Measurements from ENCODE around the gene ISOC2. TPM values are rescaled to one million over a fixed set of nuclear protein-coding genes. Genes with fewer than 3 reads are reported as not detected.

The ISOC2 gene
- total and polyA plus RNA-seq, 9 of the 15 experiments (the other 6 are each of a cell fraction or from before 2014, with no cell fraction given), result 1.2 to 229 (median 58.3) TPM

DNA sequence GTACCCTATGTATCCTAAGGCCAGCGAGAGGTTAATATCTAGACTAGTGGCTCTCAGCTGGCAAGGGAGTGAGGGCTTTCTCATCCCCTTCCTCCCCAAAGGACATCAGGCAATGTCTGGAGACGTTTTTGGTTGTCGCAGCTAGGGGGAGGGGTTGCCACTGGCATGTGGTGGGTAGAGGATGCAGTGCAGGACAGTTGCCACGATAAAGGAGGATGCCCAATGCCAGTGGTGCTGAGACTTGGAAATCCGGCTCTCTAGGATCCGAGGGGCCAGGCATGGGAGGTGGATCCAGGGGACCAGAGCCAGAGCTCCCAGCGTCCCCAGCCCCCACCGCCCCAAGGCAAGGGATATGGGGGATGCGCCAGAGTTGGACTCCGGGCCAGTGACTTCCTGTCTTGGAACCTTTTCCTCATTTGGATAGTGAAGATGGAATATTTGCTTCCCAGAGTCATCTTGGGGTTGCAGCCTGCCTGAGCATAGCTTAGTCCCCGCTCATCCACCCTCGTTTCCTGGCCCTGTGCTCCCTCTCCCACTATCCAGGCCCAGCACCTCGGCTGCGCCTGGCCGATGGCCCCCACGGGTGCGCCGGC lies 31.7 kb upstream of the ISOC2 start:
- no peak overlapping the region; a peak in 1 of 4 replicates for H3K9ac ChIP-seq (ENCODE audit: insufficient read depth in 1 of 2, low read depth in 2 of 2, low read length in 2 of 2)
- DNase-seq (ENCODE audit: extremely low read depth in 1 of 4, low spot score in 3 of 4) (no peak), ATAC-seq (no peak), FAIRE-seq (no peak)
- no peaks in the 10 kb centered on the region for H3K9me3 ChIP-seq (replicated peaks; ENCODE audit: control insufficient read depth, insufficient read depth, low read depth, low read length)
- in situ Hi-C loops (cut with MboI), result no loop called here
- no peaks in the 10 kb centered on the region for H4K20me1 ChIP-seq (replicated peaks; ENCODE audit: control insufficient read depth, insufficient read depth, low read length)
- no peak overlapping the region for H3K27ac ChIP-seq (ENCODE audit: extremely low read depth, low read depth, low read length)
- H3K4me3 ChIP-seq, result no peak overlapping the region
- peaks cover 12 to 59% of the 10 kb centered on the region in 2 experiments for H3K4me1 ChIP-seq (replicated peaks in 1 of 2; ENCODE audit: control insufficient read depth in 2 of 2, insufficient read depth in 2 of 2, low read length in 2 of 2)
- POLR2A ChIA-PET, result interaction anchor here (0.6 to 2.8 kb wide), 3 partner anchors 8 to 161 kb away, joined by 3 to 12 read pairs (median 5); partner anchors contain the start of gene NAT14
- H3K36me3 ChIP-seq (ENCODE audit: control insufficient read depth, insufficient read depth, low read length), result no peaks in the 10 kb centered on the region
- CTCF ChIA-PET (ENCODE audit: low intra/inter-chr PET ratio), result no interaction called here
- no peaks in the 10 kb centered on the region for H3K79me2 ChIP-seq (ENCODE audit: control insufficient read depth, insufficient read depth, low read length)
- no peak overlapping the region for H2AFZ ChIP-seq (ENCODE audit: low read depth, low read length)
- H3K27me3 ChIP-seq (ENCODE audit: control insufficient read depth in 2 of 2, insufficient read depth in 2 of 2, low read length in 2 of 2), result peaks cover 0 to 4% of the 10 kb centered on the region in 2 experiments; a peak in 1 of 5 replicates
- intact Hi-C loops (cut with micrococcal nuclease), result no loop called here
- no peak for TF ChIP-seq ZNF124 (CRISPR knock-in tag; IDR thresholded peaks at IDR 0.05)
- peak; percentile 75 for TF ChIP-seq ZNF263 (CRISPR knock-in tag; IDR thresholded peaks at IDR 0.05; ENCODE audit: borderline replicate concordance)
- WGBS (ENCODE audit: insufficient coverage, low coverage, missing lambda C conversion rate), result 43% methylated on average over 16 of the region's 18 CpGs
- no TSS peak for BruUV-seq (replicated peaks)
- H3K4me2 ChIP-seq (ENCODE audit: insufficient read depth, low read length), result no peak overlapping the region
- H3K9me1 ChIP-seq (ENCODE audit: control insufficient read depth, insufficient read depth, low read length), result no peaks in the 10 kb centered on the region

- Histone ChIP-seq H3K9me1 (ENCODE audit: control insufficient read depth, insufficient read depth, low read length) (no peaks in the 10 kb centered on the region), H3K79me2 (ENCODE audit: control insufficient read depth, insufficient read depth, low read length) (no peaks in the 10 kb centered on the region), H3K4me3 (no peak overlapping the region), H3K9me3 (replicated peaks; ENCODE audit: control insufficient read depth, insufficient read depth, low read depth, low read length) (no peaks in the 10 kb centered on the region), H4K20me1 (replicated peaks; ENCODE audit: control insufficient read depth, insufficient read depth, low read length) (no peaks in the 10 kb centered on the region), H3K4me1 (replicated peaks in 1 of 2; ENCODE audit: control insufficient read depth in 2 of 2, insufficient read depth in 2 of 2, low read length in 2 of 2) (peaks cover 18 to 62% of the 10 kb centered on the region in 2 experiments), H2AFZ (ENCODE audit: low read depth, low read length) (no peak overlapping the region), H3K27me3 (ENCODE audit: control insufficient read depth in 2 of 2, insufficient read depth in 2 of 2, low read length in 2 of 2) (peaks cover 0 to 4% of the 10 kb centered on the region in 2 experiments; a peak in 1 of 5 replicates), H3K4me2 (ENCODE audit: insufficient read depth, low read length) (no peak overlapping the region), H3K36me3 (ENCODE audit: control insufficient read depth, insufficient read depth, low read length) (no peaks in the 10 kb centered on the region), H3K27ac (ENCODE audit: extremely low read depth, low read depth, low read length) (no peak overlapping the region), H3K9ac (ENCODE audit: insufficient read depth in 1 of 2, low read depth in 2 of 2, low read length in 2 of 2) (peak overlapping the region in 1 of 2 experiments; percentile 64; a peak in 1 of 4 replicates)
- CTCF ChIA-PET (ENCODE audit: low intra/inter-chr PET ratio), result no interaction called here
- in situ Hi-C loops (cut with MboI), result no loop called here
- no peak for DNase-seq (ENCODE audit: extremely low read depth in 1 of 4, low spot score in 3 of 4)
- BruUV-seq (replicated peaks), result no TSS peak
- no peak for TF ChIP-seq MITF (IDR thresholded peaks at IDR 0.05)
- TF ChIP-seq ZNF121 (CRISPR knock-in tag; conservative IDR thresholded peaks at IDR 0.05), result peak; percentile 53; the same call in 1 of the 2 replicates
- no peak for TF ChIP-seq HDAC2 (IDR thresholded peaks at IDR 0.05)
- no peak for TF ChIP-seq ZNF518B (CRISPR knock-in tag; IDR thresholded peaks at IDR 0.05)
- TF ChIP-seq, protein P1, sequence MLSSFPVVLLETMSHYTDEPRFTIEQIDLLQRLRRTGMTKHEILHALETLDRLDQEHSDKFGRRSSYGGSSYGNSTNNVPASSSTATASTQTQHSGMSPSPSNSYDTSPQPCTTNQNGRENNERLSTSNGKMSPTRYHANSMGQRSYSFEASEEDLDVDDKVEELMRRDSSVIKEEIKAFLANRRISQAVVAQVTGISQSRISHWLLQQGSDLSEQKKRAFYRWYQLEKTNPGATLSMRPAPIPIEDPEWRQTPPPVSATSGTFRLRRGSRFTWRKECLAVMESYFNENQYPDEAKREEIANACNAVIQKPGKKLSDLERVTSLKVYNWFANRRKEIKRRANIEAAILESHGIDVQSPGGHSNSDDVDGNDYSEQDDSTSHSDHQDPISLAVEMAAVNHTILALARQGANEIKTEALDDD (IDR thresholded peaks at IDR 0.05), result no peak
- no peak for TF ChIP-seq SMARCE1 (IDR thresholded peaks at IDR 0.05)
- TF ChIP-seq ZNF41 (CRISPR knock-in tag; conservative IDR thresholded peaks at IDR 0.05), result no peak
- 30% methylated on average over 11 of the region's 12 CpGs for WGBS (ENCODE audit: insufficient coverage, low coverage, missing lambda C conversion rate)
- no peak for FAIRE-seq
- ATAC-seq, result no peak
- intact Hi-C loops (cut with micrococcal nuclease), result no loop called here
- POLR2A ChIA-PET, result interaction anchor here (0.9 to 2.8 kb wide), 3 partner anchors 8 to 25 kb away, joined by 4 to 12 read pairs (median 5); partner anchors contain the start of gene NAT14
Measured at GRCh38 chr19:55492362-55492944, 31.0 kb upstream of the ISOC2 start.
